OCI-LY7 (cell line): ENCODE results near the gene MCRIP2.

Experiments
- CTCF ChIP-seq: fragments of 200-600 bp; sonication (generic); conservative IDR thresholded peaks from 2 replicates; pipeline ENCODE4 v1.5.1; 2014; ENCODE audit warnings: mild to moderate bottlenecking, antibody characterized with exemption, low read length, moderate library complexity, mixed read lengths
- EZH2phosphoT487 ChIP-seq: fragments of 200-600 bp; sonication (generic); IDR thresholded peaks from 2 replicates; pipeline ENCODE4 v1.6.1; 2018; ENCODE audit warnings: low read depth, borderline replicate concordance, mild to moderate bottlenecking, mixed run types, antibody characterized with exemption, low read length, moderate library complexity, mixed read lengths

GRCh38 chr16:652454-653305, 11.1 kb downstream of the MCRIP2 start:
- TF ChIP-seq EZH2phosphoT487: no peak
- no peak for TF ChIP-seq CTCF
